HAP-1 (cell line): ENCODE data around the gene CLASP1.
"Not testable (repeated sequence)": the region's sequence is repeated elsewhere in the genome, so short reads cannot be mapped to it uniquely, and the experiment has no call there.

Experiments
- DNase-seq, 2 experiments: peaks; one replicate each; pipeline ENCODE4 v3.0.0-alpha.2; 2016 to 2020; ENCODE audit warnings: low spot score in 2 of 2
- H3K27me3 ChIP-seq: fragments of 250-450 bp; sonication (Bioruptor Pico); 2 replicates; pipeline ENCODE4 v1.5.1; 2020; ENCODE audit warnings: low read depth, mild to moderate bottlenecking, moderate library complexity
- H3K36me3 ChIP-seq: fragments of 250-450 bp; sonication (Bioruptor Pico); replicated peaks from 2 replicates; pipeline ENCODE4 v1.5.1; 2020; ENCODE audit warnings: mild to moderate bottlenecking
- H3K4me1 ChIP-seq: fragments of 250-450 bp; sonication (Bioruptor Pico); 2 replicates; pipeline ENCODE4 v1.5.1; 2020; ENCODE audit warnings: mild to moderate bottlenecking
- H3K4me3 ChIP-seq: fragments of 250-450 bp; sonication (Bioruptor Pico); 2 replicates; pipeline ENCODE4 v1.5.1; 2020; ENCODE audit warnings: mild to moderate bottlenecking, moderate library complexity
- H3K9me3 ChIP-seq: fragments of 250-450 bp; sonication (Bioruptor Pico); 2 replicates; pipeline ENCODE4 v1.5.1; 2020; ENCODE audit warnings: mild to moderate bottlenecking, moderate library complexity
- in situ Hi-C: fragments of 300-500 bp; cut with MboI; formaldehyde crosslinking; loops from 3 replicates; pipeline ENCODE4 v1.14.3; 2020; ENCODE audit warnings: low sequenced_read_pairs, inconsistent platforms, mixed read lengths

The CLASP1 gene

GRCh38 chr2:121575800-121576199 is 73.5 kb downstream of the CLASP1 start:
- H3K27me3 ChIP-seq: no peaks in the 10 kb centered on the region
- no peak overlapping the region for H3K4me3 ChIP-seq
- DNase-seq: no peak
- in situ Hi-C loops: no loop called here
- no peaks in the 10 kb centered on the region for H3K36me3 ChIP-seq
- H3K9me3 ChIP-seq: no peaks in the 10 kb centered on the region
- peaks cover 31% of the 10 kb centered on the region for H3K4me1 ChIP-seq

- no peak for DNase-seq
- Histone ChIP-seq H3K4me3 (no peak overlapping the region), H3K9me3 (no peaks in the 10 kb centered on the region), H3K36me3 (no peaks in the 10 kb centered on the region), H3K27me3 (no peaks in the 10 kb centered on the region), H3K4me1 (no peaks in the 10 kb centered on the region)
- in situ Hi-C loops: no loop called here
Measured at GRCh38 chr2:121570667-121571055, 78.6 kb downstream of the CLASP1 start.

- no peak for DNase-seq
- H3K36me3 ChIP-seq: no peaks in the 10 kb centered on the region
- H3K9me3 ChIP-seq: no peaks in the 10 kb centered on the region
- in situ Hi-C loops: no loop called here
- no peaks in the 10 kb centered on the region for H3K27me3 ChIP-seq
- H3K4me1 ChIP-seq: no peaks in the 10 kb centered on the region
- H3K4me3 ChIP-seq: no peak overlapping the region
Measured at GRCh38 chr2:121570036-121570666, 79.1 kb downstream of the CLASP1 start.

GRCh38 chr2:121567957-121568409 is 81.3 kb downstream of the CLASP1 start:
- no peaks in the 10 kb centered on the region for H3K4me1 ChIP-seq
- in situ Hi-C loops: no loop called here

GRCh38 chr2:121567452-121567851 is 81.8 kb downstream of the CLASP1 start:
- peaks cover 8% of the 10 kb centered on the region; the same call in 1 of the 2 replicates for H3K9me3 ChIP-seq
- DNase-seq: no peak
- in situ Hi-C loops: no loop called here
- peaks cover 5% of the 10 kb centered on the region for H3K4me1 ChIP-seq
- no peaks in the 10 kb centered on the region for H3K27me3 ChIP-seq
- no peaks in the 10 kb centered on the region for H3K36me3 ChIP-seq
- no peak overlapping the region for H3K4me3 ChIP-seq

More at GRCh38 chr2:121567957-121568409, 81.3 kb downstream of the CLASP1 start:
- peaks cover 8% of the 10 kb centered on the region; the same call in 1 of the 2 replicates for H3K9me3 ChIP-seq
- no peaks in the 10 kb centered on the region for H3K36me3 ChIP-seq
- no peak for DNase-seq
- no peaks in the 10 kb centered on the region for H3K27me3 ChIP-seq
- no peak overlapping the region for H3K4me3 ChIP-seq

- no peaks in the 10 kb centered on the region for H3K27me3 ChIP-seq
- no peaks in the 10 kb centered on the region for H3K36me3 ChIP-seq
- DNase-seq: no peak
- peaks cover 7% of the 10 kb centered on the region for H3K4me1 ChIP-seq
- peaks cover 8% of the 10 kb centered on the region; the same call in 1 of the 2 replicates for H3K9me3 ChIP-seq
- in situ Hi-C loops: no loop called here
- H3K4me3 ChIP-seq: no peak overlapping the region
Measured at GRCh38 chr2:121565389-121566250, 83.6 kb downstream of the CLASP1 start.

GRCh38 chr2:121564905-121565304 is 84.4 kb downstream of the CLASP1 start:
- in situ Hi-C loops: no loop called here

GRCh38 chr2:121563754-121564153 is 85.5 kb downstream of the CLASP1 start:
- H3K36me3 ChIP-seq, H3K4me3 ChIP-seq, in situ Hi-C loops, H3K27me3 ChIP-seq, DNase-seq, H3K4me1 ChIP-seq, H3K9me3 ChIP-seq: not testable (repeated sequence)

More at GRCh38 chr2:121564905-121565304, 84.4 kb downstream of the CLASP1 start:
- Histone ChIP-seq H3K36me3 (no peaks in the 10 kb centered on the region), H3K4me1 (peaks cover 7% of the 10 kb centered on the region), H3K27me3 (no peaks in the 10 kb centered on the region), H3K4me3 (no peak overlapping the region), H3K9me3 (peaks cover 8% of the 10 kb centered on the region; the same call in 1 of the 2 replicates)
- no peak for DNase-seq

- in situ Hi-C loops: no loop called here
- DNase-seq: no peak
- Histone ChIP-seq H3K4me1 (peaks cover 7% of the 10 kb centered on the region), H3K4me3 (no peak overlapping the region), H3K9me3 (peaks cover 8% of the 10 kb centered on the region; the same call in 1 of the 2 replicates), H3K36me3 (no peaks in the 10 kb centered on the region), H3K27me3 (no peaks in the 10 kb centered on the region)
Measured at GRCh38 chr2:121562269-121563176, 86.7 kb downstream of the CLASP1 start.

GRCh38 chr2:121561617-121562268 is 87.5 kb downstream of the CLASP1 start:
- DNase-seq: no peak
- in situ Hi-C loops: no loop called here

GRCh38 chr2:121558329-121558728 is 90.9 kb downstream of the CLASP1 start:
- Histone ChIP-seq H3K4me1 (peaks cover 7% of the 10 kb centered on the region), H3K27me3 (no peaks in the 10 kb centered on the region)

More at GRCh38 chr2:121561617-121562268, 87.5 kb downstream of the CLASP1 start:
- H3K4me3 ChIP-seq: no peak overlapping the region
- peaks cover 7% of the 10 kb centered on the region for H3K4me1 ChIP-seq
- H3K27me3 ChIP-seq: no peaks in the 10 kb centered on the region
- peaks cover 8% of the 10 kb centered on the region; the same call in 1 of the 2 replicates for H3K9me3 ChIP-seq
- no peaks in the 10 kb centered on the region for H3K36me3 ChIP-seq

GRCh38 chr2:121555008-121555407 is 94.3 kb downstream of the CLASP1 start:
- no peaks in the 10 kb centered on the region for H3K36me3 ChIP-seq
- H3K4me3 ChIP-seq: no peak overlapping the region
- in situ Hi-C loops: no loop called here
- H3K4me1 ChIP-seq: peaks cover 12% of the 10 kb centered on the region
- H3K9me3 ChIP-seq: 0 out of 2 replicates have a peak, but pooled peaks cover 4% of the 10 kb centered on the region
- no peaks in the 10 kb centered on the region for H3K27me3 ChIP-seq
- DNase-seq: no peak

More at GRCh38 chr2:121558329-121558728, 90.9 kb downstream of the CLASP1 start:
- Histone ChIP-seq H3K9me3 (no peaks in the 10 kb centered on the region), H3K4me3 (no peak overlapping the region), H3K36me3 (no peaks in the 10 kb centered on the region)
- in situ Hi-C loops: no loop called here
- DNase-seq: no peak
